Epithelial cell of proximal tubule (primary cell): ENCODE measurements around the gene KCNG2. TPM values are rescaled to one million over a fixed set of nuclear protein-coding genes. Genes with fewer than 3 reads are reported as not detected.

Experiments used
- DNase-seq: peaks from one replicate; pipeline ENCODE4 v3.0.0-alpha.2; 2011; ENCODE audit warnings: low read depth
- H3K4me3 ChIP-seq: 2 replicates; pipeline ENCODE4 v1.5.1; 2011; ENCODE audit warnings: low read depth, mild to moderate bottlenecking, low read length
- CTCF ChIP-seq: conservative IDR thresholded peaks from 2 replicates; pipeline ENCODE4 v1.5.1; 2012; ENCODE audit warnings: low read depth, mild to moderate bottlenecking, low read length
- total RNA-seq: library from RNA; depleted of rRNA; stranded (reverse); fragments of >200 nt; gene quantifications from 2 replicates; pipeline ENCODE4 v1.2.3, GENCODE V29; 2015

The KCNG2 gene
- total RNA-seq, 1 donor from 2014 or later: not detected

GRCh38 chr18:79772865-79773696 lies 24.7 kb upstream of the KCNG2 start:
- H3K4me3 ChIP-seq: no peak overlapping the region
- no peak for DNase-seq
- no peak for TF ChIP-seq CTCF

GRCh38 chr18:79774111-79774510 lies 23.6 kb upstream of the KCNG2 start:
- DNase-seq: no peak
- no peak overlapping the region for H3K4me3 ChIP-seq
- no peak for TF ChIP-seq CTCF

GRCh38 chr18:79775441-79776221 lies 22.1 kb upstream of the KCNG2 start:
- no peak overlapping the region for H3K4me3 ChIP-seq
- no peak for TF ChIP-seq CTCF
- no peak for DNase-seq

- DNase-seq: no peak
- TF ChIP-seq CTCF: no peak
- no peak overlapping the region for H3K4me3 ChIP-seq
Observed at GRCh38 chr18:79776674-79777073, 21.1 kb upstream of the KCNG2 start.

GRCh38 chr18:79778291-79778791 lies 19.4 kb upstream of the KCNG2 start:
- no peak overlapping the region for H3K4me3 ChIP-seq
- DNase-seq: no peak
- TF ChIP-seq CTCF: no peak

GRCh38 chr18:79779021-79779699 lies 18.6 kb upstream of the KCNG2 start:
- no peak overlapping the region for H3K4me3 ChIP-seq
- no peak for TF ChIP-seq CTCF
- no peak for DNase-seq
